ENCODE measurements around the gene DNPH1.

Gene DNPH1

DNA sequence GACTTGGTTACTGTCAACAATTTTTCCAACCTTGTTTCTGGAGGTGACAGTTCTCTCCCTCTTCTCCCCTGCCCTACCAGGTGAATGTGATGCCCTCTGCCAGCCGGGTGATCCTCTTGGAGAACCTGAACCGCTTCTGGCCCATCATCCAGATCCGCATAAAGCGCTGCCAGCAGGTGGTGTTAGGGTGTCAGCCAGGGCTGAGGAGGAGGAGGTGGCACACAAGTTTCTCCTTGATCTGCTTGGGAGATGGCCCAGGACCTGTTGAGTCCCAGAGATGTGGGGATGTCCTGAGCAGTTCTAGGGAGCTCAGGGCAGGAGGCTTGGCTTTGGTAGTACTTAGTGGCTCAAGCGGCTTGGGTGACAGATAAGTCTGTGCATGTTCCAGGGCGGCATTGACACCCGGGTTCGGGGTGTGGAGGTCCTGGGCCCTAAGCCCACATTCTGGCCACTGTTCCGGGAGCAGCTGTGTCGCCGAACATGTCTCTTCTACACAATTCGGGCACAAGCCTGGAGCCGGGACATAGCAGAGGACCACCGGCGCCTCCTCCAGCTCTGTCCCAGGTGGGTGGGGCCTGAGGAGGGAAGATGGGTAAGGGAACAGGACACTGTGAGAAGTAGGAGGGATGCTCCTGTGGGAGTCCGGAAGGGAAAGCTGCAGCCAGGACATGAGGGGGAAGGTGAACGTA lies 26.1 kb downstream of the DNPH1 start:
- H3K27ac ChIP-seq (ENCODE audit: low read depth, low read length) = no peak overlapping the region
- no peak overlapping the region for H3K4me3 ChIP-seq (ENCODE audit: low read length)
- WGBS = 93% methylated on average over 17 of the region's 17 CpGs
- H3K9me3 ChIP-seq (ENCODE audit: insufficient read depth, low read depth, low read length) = no peaks in the 10 kb centered on the region
- H3K27me3 ChIP-seq (ENCODE audit: insufficient read depth, low read length) = no peaks in the 10 kb centered on the region
- H3K4me1 ChIP-seq (ENCODE audit: insufficient read depth, low read length) = no peaks in the 10 kb centered on the region
- H3K36me3 ChIP-seq (ENCODE audit: insufficient read depth, low read length) = no peaks in the 10 kb centered on the region
- H3K9ac ChIP-seq (ENCODE audit: low read depth, low read length) = no peak overlapping the region

DNA sequence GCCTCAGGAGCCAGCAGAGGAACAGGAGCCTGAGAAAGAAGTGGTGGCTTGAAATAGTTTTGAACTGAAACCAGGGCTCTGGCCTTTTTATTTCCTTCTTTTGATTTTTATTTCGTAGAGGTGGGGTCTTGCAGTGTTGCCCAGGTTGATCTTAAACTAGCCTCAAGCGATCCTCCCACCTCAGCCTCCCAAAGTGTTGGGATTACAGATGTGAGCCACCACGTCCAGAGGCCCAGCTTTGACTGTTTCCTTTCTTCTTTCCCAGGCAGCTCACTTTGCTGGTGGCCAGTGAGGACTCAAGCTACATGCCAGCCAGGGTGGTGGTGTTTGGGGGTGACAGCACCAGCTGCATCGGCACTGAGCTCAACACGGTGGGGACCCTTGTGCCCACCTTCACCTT lies 26.8 kb downstream of the DNPH1 start:
- no peaks in the 10 kb centered on the region for H3K27me3 ChIP-seq (ENCODE audit: insufficient read depth, low read length)
- no peaks in the 10 kb centered on the region for H3K4me1 ChIP-seq (ENCODE audit: insufficient read depth, low read length)
- 91% methylated on average over 5 of the region's 5 CpGs for WGBS
- H3K9me3 ChIP-seq (ENCODE audit: insufficient read depth, low read depth, low read length) = no peaks in the 10 kb centered on the region
- H3K36me3 ChIP-seq (ENCODE audit: insufficient read depth, low read length) = no peaks in the 10 kb centered on the region
- no peak overlapping the region for H3K9ac ChIP-seq (ENCODE audit: low read depth, low read length)
- H3K4me3 ChIP-seq (ENCODE audit: low read length) = no peak overlapping the region
- H3K27ac ChIP-seq (ENCODE audit: low read depth, low read length) = no peak overlapping the region

DNA sequence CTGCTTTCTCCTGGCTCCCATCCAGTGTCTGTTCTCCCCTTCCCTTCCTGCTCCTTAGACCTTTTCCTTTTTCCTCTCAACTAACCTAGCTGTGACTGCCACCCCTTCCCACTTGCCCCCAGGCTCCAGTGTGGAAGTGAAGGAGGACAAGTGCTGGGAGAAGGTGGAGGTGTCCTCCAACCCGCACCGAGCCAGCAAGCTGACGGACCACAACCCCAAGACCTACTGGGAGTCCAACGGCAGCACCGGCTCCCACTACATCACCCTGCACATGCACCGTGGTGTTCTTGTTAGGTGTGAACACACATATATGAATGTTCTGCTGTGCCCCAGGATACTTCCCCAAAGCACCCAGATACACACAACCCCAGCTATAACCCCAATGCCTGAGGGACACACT lies 28.7 kb downstream of the DNPH1 start:
- Histone ChIP-seq H3K9me3 (ENCODE audit: insufficient read depth, low read depth, low read length) (no peaks in the 10 kb centered on the region), H3K27me3 (ENCODE audit: insufficient read depth, low read length) (no peaks in the 10 kb centered on the region), H3K4me3 (ENCODE audit: low read length) (no peak overlapping the region), H3K9ac (ENCODE audit: low read depth, low read length) (no peak overlapping the region), H3K4me1 (ENCODE audit: insufficient read depth, low read length) (no peaks in the 10 kb centered on the region), H3K27ac (ENCODE audit: low read depth, low read length) (no peak overlapping the region), H3K36me3 (ENCODE audit: insufficient read depth, low read length) (no peaks in the 10 kb centered on the region)
- WGBS = 98% methylated on average over 6 of the region's 6 CpGs

DNA sequence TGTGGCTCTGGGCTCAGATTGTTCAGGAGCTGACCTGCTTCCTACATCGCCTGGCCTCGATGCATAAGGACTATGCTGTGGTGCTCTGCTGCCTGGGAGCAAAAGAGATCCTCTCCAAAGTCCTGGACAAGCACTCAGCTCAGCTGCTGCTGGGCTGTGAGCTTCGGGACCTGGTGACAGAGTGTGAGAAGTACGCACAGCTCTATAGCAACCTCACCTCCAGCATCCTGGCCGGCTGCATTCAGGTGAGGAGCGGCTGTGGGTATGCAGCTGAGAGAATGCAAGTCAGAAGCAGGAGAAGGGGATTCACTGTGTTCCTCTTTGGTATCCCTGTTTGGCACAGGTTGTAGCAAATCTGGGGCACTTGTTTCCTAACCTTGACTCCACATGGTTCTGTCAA lies 29.4 kb downstream of the DNPH1 start:
- H3K4me1 ChIP-seq (ENCODE audit: insufficient read depth, low read length) = no peaks in the 10 kb centered on the region
- no peaks in the 10 kb centered on the region for H3K36me3 ChIP-seq (ENCODE audit: insufficient read depth, low read length)
- H3K9ac ChIP-seq (ENCODE audit: low read depth, low read length) = no peak overlapping the region
- no peak overlapping the region for H3K4me3 ChIP-seq (ENCODE audit: low read length)
- 93% methylated on average over 6 of the region's 6 CpGs for WGBS
- H3K9me3 ChIP-seq (ENCODE audit: insufficient read depth, low read depth, low read length) = no peaks in the 10 kb centered on the region
- H3K27ac ChIP-seq (ENCODE audit: low read depth, low read length) = no peak overlapping the region
- no peaks in the 10 kb centered on the region for H3K27me3 ChIP-seq (ENCODE audit: insufficient read depth, low read length)

DNA sequence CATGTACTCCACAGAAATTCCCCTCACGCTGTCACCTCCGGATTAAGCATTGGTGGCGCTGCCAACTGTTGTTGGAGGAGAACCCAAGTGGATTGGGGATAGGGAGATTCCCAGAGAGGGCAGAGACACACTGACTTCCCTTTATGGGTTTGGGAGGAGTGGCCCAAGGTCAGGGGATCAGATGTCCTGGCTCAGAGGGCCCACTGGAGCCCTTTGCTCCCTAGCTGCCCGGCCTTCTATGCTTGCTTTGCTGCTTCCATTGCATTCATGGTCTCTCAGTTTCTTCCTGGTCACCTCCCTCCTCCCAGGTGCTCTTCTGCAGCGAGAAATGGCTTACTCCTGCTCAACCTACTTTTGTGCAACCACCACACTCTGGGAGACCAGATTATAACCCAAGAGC lies 32.9 kb downstream of the DNPH1 start:
- Histone ChIP-seq H3K9ac (ENCODE audit: low read depth, low read length) (no peak overlapping the region), H3K9me3 (ENCODE audit: insufficient read depth, low read depth, low read length) (no peaks in the 10 kb centered on the region), H3K27me3 (ENCODE audit: insufficient read depth, low read length) (no peaks in the 10 kb centered on the region), H3K36me3 (ENCODE audit: insufficient read depth, low read length) (no peaks in the 10 kb centered on the region), H3K27ac (ENCODE audit: low read depth, low read length) (no peak overlapping the region), H3K4me3 (ENCODE audit: low read length) (no peak overlapping the region), H3K4me1 (ENCODE audit: insufficient read depth, low read length) (no peaks in the 10 kb centered on the region)
- WGBS = 91% methylated on average over 5 of the region's 5 CpGs

DNA sequence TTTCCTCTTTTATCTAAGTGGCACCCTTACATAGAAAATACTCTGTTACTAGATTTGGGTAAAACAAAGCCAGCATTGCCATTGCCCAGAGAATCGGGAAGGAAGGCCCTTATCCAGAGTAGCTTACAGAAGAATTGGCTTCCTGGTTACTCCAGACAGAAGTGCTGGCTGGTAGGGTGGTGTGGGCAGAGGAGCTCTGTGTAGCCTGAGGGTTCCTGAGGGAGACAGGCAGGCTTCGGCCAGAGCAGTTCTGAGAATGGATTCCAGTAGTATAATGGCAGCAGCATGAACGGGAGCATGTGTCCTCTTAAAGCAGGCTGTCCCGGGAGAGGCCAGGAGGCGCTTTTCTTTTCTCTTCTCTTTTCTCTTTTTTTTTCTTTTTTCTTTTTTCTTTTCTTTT lies 35.4 kb downstream of the DNPH1 start:
- Histone ChIP-seq H3K27ac (ENCODE audit: low read depth, low read length) (no peak overlapping the region), H3K9ac (ENCODE audit: low read depth, low read length) (no peak overlapping the region), H3K27me3 (ENCODE audit: insufficient read depth, low read length) (no peaks in the 10 kb centered on the region), H3K4me1 (ENCODE audit: insufficient read depth, low read length) (no peaks in the 10 kb centered on the region), H3K9me3 (ENCODE audit: insufficient read depth, low read depth, low read length) (no peaks in the 10 kb centered on the region), H3K36me3 (ENCODE audit: insufficient read depth, low read length) (no peaks in the 10 kb centered on the region), H3K4me3 (ENCODE audit: low read length) (no peak overlapping the region)
- 96% methylated on average over 5 of the region's 5 CpGs for WGBS

DNA sequence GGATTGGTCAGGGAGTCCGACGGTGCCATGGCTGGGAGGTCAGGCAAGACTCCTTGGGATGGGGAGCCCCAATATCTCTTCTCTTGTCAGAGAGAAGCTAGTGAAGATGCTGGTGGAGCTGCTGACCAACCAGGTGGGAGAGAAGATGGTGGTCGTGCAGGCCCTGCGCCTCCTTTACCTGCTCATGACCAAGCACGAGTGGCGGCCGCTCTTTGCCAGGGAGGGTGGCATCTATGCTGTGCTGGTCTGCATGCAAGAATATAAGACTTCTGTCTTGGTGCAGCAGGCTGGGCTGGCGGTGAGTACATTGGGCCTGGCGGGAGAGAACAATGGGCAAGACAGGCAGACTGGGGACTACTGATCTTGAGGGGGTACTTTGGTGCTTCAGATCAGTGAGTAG lies 36.4 kb downstream of the DNPH1 start:
- H3K9ac ChIP-seq (ENCODE audit: low read depth, low read length) = no peak overlapping the region
- WGBS = 94% methylated on average over 9 of the region's 9 CpGs

DNA sequence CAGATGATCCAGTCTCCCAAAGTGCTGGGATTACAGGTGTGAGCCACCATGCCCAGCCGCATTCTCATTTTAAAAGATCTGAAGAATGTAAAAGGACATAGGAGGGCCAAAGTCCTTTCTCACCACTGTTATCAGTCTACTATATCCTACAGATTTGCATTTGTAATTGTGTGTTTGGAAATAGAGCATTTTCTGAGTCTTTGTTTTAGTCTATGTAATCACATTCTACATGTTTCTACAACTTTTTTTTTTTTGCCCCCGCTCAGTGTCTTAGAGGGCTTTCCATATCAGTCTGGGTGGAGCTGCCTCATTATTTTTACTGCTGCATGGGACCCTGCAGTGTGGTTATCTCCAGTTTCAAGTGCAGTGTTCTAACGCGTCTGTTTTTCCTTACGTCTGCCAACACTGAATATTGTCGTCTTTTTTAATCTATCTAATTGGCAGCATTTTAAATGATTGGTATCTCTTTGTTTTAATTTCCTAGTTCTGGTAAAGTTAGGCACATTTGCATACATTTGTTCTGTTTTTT lies 39.4 kb downstream of the DNPH1 start:
- WGBS = 88% methylated on average over 6 of the region's 6 CpGs
- no peaks in the 10 kb centered on the region for H3K9me3 ChIP-seq (ENCODE audit: insufficient read depth, low read depth, low read length)
- H3K4me1 ChIP-seq (ENCODE audit: insufficient read depth, low read length) = no peaks in the 10 kb centered on the region
- H3K36me3 ChIP-seq (ENCODE audit: insufficient read depth, low read length) = peaks cover 18% of the 10 kb centered on the region
- H3K4me3 ChIP-seq (ENCODE audit: low read length) = no peak overlapping the region
- H3K9ac ChIP-seq (ENCODE audit: low read depth, low read length) = no peak overlapping the region
- no peaks in the 10 kb centered on the region for H3K27me3 ChIP-seq (ENCODE audit: insufficient read depth, low read length)
- no peak overlapping the region for H3K27ac ChIP-seq (ENCODE audit: low read depth, low read length)

More for the DNA sequence above, 36.4 kb downstream of the DNPH1 start:
- Histone ChIP-seq H3K27me3 (ENCODE audit: insufficient read depth, low read length) (no peaks in the 10 kb centered on the region), H3K36me3 (ENCODE audit: insufficient read depth, low read length) (peaks cover 2% of the 10 kb centered on the region), H3K4me1 (ENCODE audit: insufficient read depth, low read length) (no peaks in the 10 kb centered on the region), H3K27ac (ENCODE audit: low read depth, low read length) (no peak overlapping the region), H3K4me3 (ENCODE audit: low read length) (no peak overlapping the region), H3K9me3 (ENCODE audit: insufficient read depth, low read depth, low read length) (no peaks in the 10 kb centered on the region)

DNA sequence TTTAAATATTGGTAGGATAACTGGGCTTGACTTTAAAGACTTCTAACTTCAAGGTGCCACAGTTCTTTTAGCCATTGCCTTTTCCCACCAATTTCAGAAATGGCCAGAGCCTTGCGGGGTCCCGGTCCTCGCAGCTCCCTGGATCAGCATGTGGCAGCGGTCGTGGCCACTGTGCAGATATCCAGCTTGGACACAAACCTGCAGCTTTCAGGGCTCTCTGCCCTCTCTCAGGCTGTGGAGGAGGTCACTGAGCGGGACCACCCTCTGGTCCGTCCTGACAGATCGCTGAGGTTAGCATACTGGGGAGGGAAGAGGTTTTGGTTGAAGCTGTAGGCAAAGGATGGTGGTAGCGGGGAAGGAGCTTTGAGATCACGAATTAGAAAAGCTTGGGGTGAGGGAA lies 40.9 kb downstream of the DNPH1 start:
- H3K9ac ChIP-seq (ENCODE audit: low read depth, low read length) = no peak overlapping the region
- H3K27me3 ChIP-seq (ENCODE audit: insufficient read depth, low read length) = no peaks in the 10 kb centered on the region
- H3K4me1 ChIP-seq (ENCODE audit: insufficient read depth, low read length) = no peaks in the 10 kb centered on the region
- H3K36me3 ChIP-seq (ENCODE audit: insufficient read depth, low read length) = peaks cover 18% of the 10 kb centered on the region
- WGBS = 90% methylated on average over 10 of the region's 10 CpGs
- H3K9me3 ChIP-seq (ENCODE audit: insufficient read depth, low read depth, low read length) = no peaks in the 10 kb centered on the region
- no peak overlapping the region for H3K4me3 ChIP-seq (ENCODE audit: low read length)
- no peak overlapping the region for H3K27ac ChIP-seq (ENCODE audit: low read depth, low read length)

DNA sequence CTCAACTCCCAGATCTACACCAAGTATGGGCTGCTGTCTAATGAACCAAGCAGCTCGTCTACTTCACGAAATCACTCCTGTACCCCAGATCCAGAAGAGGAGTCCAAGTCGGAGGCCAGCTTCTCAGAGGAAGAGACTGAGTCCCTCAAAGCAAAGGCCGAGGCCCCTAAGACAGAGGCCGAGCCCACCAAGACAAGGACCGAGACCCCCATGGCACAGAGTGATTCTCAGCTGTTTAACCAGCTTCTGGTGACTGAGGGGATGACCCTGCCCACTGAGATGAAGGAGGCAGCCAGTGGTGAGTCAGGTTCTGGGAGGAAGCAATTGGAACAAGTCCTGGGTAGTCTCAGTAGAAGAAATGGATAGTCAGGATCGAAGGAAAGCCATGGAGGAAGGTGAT lies 41.5 kb downstream of the DNPH1 start:
- H3K27ac ChIP-seq (ENCODE audit: low read depth, low read length) = no peak overlapping the region
- no peaks in the 10 kb centered on the region for H3K9me3 ChIP-seq (ENCODE audit: insufficient read depth, low read depth, low read length)
- peaks cover 18% of the 10 kb centered on the region for H3K36me3 ChIP-seq (ENCODE audit: insufficient read depth, low read length)
- H3K4me1 ChIP-seq (ENCODE audit: insufficient read depth, low read length) = peaks cover under 1% of the 10 kb centered on the region
- no peak overlapping the region for H3K9ac ChIP-seq (ENCODE audit: low read depth, low read length)
- WGBS = 96% methylated on average over 7 of the region's 7 CpGs
- no peak overlapping the region for H3K4me3 ChIP-seq (ENCODE audit: low read length)
- H3K27me3 ChIP-seq (ENCODE audit: insufficient read depth, low read length) = no peaks in the 10 kb centered on the region

DNA sequence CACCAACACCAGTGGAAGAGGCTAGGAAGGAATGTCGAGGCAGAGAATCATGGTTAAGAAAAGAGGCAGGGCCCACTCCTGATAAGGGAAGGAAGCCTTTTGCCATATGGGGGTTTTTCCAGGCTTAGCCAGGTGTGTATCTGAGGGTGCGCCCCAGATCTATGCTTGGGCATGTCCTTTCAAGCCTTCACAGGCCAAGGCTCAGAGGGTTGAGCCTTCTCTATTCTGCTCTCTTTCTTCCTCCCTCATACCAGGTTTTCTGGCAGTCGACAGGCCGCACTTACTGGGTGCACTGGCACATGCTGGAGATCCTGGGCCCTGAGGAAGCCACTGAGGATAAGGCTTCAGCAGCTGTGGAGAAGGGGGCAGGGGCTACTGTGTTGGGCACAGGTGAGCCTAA lies 42.6 kb downstream of the DNPH1 start:
- 97% methylated on average over 4 of the region's 4 CpGs for WGBS
- Histone ChIP-seq H3K27me3 (ENCODE audit: insufficient read depth, low read length) (no peaks in the 10 kb centered on the region), H3K4me1 (ENCODE audit: insufficient read depth, low read length) (peaks cover 5% of the 10 kb centered on the region), H3K9ac (ENCODE audit: low read depth, low read length) (no peak overlapping the region), H3K27ac (ENCODE audit: low read depth, low read length) (no peak overlapping the region), H3K36me3 (ENCODE audit: insufficient read depth, low read length) (peaks cover 18% of the 10 kb centered on the region), H3K4me3 (ENCODE audit: low read length) (no peak overlapping the region), H3K9me3 (ENCODE audit: insufficient read depth, low read depth, low read length) (no peaks in the 10 kb centered on the region)

DNA sequence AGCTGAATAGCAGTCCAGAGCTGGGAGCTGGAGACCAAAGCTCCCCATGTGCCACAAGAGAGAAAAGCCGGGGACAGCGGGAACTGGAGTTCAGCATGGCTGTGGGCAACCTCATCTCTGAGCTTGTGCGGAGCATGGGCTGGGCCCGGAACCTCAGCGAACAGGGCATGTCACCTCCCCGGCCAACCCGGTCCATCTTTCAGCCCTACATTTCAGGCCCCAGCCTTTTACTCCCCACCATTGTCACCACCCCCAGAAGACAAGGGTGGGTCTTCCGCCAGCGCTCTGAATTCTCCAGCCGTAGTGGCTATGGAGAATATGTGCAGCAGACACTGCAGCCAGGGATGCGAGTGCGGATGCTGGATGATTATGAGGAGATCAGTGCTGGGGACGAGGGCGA lies 43.3 kb downstream of the DNPH1 start:
- no peak overlapping the region for H3K9ac ChIP-seq (ENCODE audit: low read depth, low read length)

More for the DNA sequence above, 43.3 kb downstream of the DNPH1 start:
- WGBS = 95% methylated on average over 14 of the region's 14 CpGs
- Histone ChIP-seq H3K4me3 (ENCODE audit: low read length) (no peak overlapping the region), H3K36me3 (ENCODE audit: insufficient read depth, low read length) (peaks cover 18% of the 10 kb centered on the region), H3K27me3 (ENCODE audit: insufficient read depth, low read length) (no peaks in the 10 kb centered on the region), H3K27ac (ENCODE audit: low read depth, low read length) (no peak overlapping the region), H3K9me3 (ENCODE audit: insufficient read depth, low read depth, low read length) (no peaks in the 10 kb centered on the region), H3K4me1 (ENCODE audit: insufficient read depth, low read length) (peaks cover 11% of the 10 kb centered on the region)
